HG02759 (cell line): ENCODE data around the gene LZTS2.
"Not testable (repeated sequence)": the region's sequence is repeated elsewhere in the genome, so short reads cannot be mapped to it uniquely, and the experiment has no call there.

Source experiments
- ATAC-seq: cut with Tn5 transposase; IDR thresholded peaks from one replicate; pipeline ENCODE4 v1.9.1; 2021; ENCODE audit warnings: mild to moderate bottlenecking, moderate library complexity; ENCODE audit not compliant: unreplicated experiment

The LZTS2 gene

DNA sequence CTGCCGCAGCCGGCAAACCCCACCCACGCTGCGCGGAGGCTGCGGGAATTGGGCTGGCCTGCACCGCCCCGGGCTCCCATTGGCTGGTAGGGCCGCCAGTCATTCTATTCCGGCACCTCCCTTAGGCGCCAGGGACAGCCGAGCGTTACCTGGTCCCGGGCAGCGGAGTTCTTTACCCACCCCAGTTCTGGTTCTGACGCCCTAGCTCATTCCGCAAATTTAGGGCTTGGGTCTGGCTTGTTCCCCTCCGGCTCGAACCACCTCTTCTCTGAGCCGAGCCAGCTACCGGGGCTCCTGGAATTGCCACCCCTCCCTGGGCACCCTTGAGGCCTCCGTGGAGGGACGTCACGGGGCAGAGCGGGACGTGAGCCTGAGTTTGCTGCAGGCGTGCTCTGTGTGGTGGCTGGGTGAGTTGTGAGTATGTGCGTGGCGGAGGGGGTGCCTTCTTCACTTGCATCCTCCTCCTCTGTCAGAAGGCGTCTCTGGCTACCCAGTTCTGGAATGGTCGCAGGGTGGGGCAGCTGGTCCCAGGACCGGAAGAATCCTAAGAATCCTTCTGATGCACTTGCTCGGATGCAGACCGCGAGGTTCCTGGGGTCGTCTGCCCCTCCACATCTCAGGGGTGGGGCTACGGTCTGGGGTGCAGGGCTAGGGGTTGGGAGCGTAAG, 31.7 kb downstream of the LZTS2 start, which contains the start of the genes PDZD7 and SFXN3:
Gene PDZD7 (minus strand): TSS at position 2 of the 668 bp plus-strand sequence. CDS start 910 bp downstream, outside the sequence.
Gene SFXN3 (plus strand): TSS at position 107 of the 668 bp plus-strand sequence. CDS start 3,461 bp downstream, outside the sequence.
- peak; percentile 94 for ATAC-seq

DNA sequence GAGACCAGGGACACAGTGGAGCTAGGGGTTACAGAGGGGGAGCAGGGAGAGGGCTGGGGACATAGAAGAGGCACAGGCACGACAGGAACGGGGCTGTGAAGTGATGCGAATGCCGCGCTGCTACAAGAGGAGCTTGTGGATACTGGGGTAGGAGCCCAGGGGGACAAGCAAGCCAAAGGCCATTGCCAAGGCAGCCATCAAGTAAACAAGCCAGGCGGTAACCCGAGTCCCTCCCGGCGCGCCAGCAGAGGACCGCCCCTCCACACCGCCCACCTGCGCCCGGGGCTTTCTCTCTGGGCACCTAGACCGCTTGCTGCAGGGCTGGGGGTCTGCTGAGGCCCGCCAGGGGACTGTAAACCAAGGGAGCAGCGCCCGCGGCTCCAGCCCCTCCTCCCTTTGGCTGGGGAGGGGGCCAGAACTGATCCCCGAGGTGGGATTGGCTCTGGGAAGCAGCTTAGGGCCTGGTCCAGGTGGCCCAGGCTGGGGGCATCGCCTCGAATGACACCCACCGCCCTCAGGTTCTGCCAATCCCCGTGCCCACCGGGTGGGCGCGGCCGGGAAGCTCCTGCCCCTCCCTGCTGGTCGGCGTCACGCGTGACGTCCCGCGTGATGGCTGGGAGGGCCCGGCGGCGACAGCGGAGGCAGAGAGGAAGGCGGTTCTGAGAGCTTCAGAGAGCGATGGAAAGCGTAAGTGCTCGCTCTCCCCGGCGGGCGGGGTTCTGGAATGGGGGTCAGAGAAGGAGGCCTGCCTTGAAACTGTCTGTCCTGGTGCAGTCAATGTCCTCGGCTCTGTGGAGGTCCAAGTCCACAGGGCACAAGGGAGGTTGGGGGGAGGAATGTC, 32.4 kb downstream of the LZTS2 start:
- ATAC-seq: no peak

DNA sequence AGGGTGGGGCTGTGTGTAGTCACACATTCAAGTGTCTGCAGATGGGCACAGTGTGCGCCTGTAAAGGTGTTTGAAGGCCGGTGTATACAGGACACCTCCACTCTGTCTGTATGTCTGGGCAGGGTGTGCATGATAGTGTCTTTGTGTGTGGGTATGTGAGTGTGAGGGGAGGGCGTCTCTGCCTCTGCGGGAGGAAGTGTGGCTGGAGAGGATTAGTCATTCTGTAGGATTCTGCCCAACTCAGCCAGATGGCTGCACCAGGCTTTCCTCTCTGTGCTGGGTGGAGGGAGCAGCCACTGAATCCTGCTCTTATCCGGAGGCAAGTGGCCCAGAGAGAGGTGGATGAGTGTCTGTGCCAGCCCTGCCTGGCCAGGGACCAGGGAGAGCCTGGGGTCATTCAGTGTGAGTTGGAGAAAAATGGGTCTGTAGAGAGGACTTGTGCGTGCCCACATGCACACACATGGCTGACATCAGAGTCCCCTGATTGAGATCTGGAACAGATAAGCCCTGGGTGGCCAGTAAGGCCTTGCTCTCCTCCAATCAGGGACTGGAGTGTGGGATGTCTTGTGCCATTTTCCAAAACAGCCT, 33.1 kb downstream of the LZTS2 start:
- no peak for ATAC-seq

DNA sequence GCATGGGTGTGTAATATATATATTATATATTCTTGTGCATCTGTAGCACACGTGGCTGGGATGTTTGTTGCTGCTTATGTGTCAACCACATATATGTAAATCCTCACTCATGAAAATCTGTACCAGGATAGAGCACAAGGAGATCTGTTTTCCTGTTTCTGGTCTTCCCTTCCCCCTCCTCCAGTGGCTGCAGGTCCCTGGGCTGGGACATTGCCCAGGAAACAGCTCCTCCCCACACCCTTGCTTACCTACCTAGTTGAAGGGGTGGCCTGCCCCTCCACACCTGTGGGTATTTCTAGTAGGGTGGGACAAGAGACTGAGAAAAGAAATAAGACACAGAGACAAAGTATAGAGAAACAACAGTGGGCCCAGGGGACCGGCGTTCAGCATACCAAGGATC, 33.7 kb downstream of the LZTS2 start:
- no peak for ATAC-seq

DNA sequence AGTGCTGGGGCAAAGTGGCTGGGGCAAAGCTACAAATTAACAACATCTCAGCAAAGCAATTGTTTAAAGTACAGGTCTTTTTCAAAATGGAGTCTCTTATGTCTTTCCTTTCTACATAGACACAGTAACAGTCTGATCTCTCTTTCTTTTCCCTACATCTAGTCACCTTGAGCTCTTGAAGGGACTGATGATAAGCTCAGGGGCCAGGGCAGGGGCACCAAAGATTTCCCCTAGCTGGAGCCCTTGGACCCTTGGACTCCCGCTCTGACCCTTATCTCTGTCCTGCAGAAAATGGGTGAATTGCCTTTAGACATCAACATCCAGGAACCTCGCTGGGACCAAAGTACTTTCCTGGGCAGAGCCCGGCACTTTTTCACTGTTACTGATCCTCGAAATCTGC, 34.8 kb downstream of the LZTS2 start:
- ATAC-seq: not testable (repeated sequence)

DNA sequence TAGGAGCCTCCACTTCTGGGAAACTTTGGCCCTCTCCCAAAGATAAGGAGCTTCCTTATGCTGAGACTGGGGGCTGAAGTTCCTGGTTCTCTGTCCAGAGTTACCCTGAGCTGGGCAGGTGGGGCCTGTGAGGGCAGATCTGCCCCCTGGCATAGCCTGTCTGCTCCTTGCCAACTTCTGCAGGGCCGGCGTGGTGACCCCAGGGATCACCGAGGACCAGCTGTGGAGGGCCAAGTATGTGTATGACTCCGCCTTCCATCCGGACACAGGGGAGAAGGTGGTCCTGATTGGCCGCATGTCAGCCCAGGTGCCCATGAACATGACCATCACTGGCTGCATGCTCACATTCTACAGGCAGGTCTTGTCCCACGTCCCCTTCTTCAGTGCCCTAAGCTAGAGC, 35.7 kb downstream of the LZTS2 start:
- no peak for ATAC-seq

GRCh38 chr10:101035916-101036702, 36.5 kb downstream of the LZTS2 start:
- ATAC-seq: no peak

- no peak for ATAC-seq
Observed at GRCh38 chr10:101036726-101037125, 37.1 kb downstream of the LZTS2 start.

GRCh38 chr10:101038484-101038883, 38.9 kb downstream of the LZTS2 start:
- ATAC-seq: no peak

- ATAC-seq: no peak
Observed at GRCh38 chr10:101040061-101040460, 40.5 kb downstream of the LZTS2 start.

- ATAC-seq: no peak
Observed at GRCh38 chr10:101040851-101041250, 41.2 kb downstream of the LZTS2 start.

DNA sequence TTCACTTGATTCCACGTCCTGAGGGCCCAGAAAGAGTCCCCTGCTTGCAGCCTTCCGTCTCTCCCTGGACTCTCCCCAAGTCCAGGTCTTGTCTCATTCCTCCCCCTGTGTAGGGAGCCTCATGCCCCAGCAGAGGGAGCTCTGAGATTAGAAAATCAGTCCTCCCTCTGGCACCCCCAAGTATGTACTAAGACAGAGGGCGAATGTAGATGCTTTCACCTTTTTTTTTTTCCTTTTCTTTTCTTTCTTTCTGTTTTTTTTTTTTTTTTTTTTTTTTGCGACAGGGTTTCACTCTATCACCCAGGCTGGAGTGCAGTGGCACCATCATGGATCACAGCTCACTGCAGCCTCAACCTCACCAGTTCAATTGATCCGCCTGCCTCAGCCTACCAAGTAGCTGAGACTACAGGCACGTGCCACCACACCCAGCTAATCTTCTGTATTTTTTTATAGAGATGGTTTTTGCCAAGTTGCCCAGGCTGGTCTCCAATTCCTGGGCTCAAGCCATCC, 41.7 kb downstream of the LZTS2 start:
- ATAC-seq: peak; percentile 59

DNA sequence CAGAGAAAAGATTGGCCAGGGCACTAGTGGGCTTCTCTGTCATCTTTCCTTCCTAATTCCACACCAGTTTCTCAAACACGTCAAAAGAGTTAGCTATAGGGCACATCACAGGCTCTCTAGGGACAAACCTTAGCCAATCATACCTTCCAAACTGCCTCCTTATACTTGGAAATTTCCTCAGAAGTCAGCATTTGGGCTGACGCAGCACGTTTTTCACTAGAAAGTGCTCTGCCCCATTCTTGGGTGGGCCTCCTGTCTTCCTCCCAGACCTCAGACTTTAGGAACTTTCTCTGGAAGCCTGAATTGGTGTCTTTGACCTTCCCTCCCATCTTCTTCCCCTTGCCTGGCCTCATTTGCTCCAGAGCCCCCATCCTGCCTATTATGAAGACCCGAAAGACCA, 42.5 kb downstream of the LZTS2 start:
- ATAC-seq: no peak

GRCh38 chr10:101042667-101043362, 43.2 kb downstream of the LZTS2 start:
- peak; percentile 96 for ATAC-seq

DNA sequence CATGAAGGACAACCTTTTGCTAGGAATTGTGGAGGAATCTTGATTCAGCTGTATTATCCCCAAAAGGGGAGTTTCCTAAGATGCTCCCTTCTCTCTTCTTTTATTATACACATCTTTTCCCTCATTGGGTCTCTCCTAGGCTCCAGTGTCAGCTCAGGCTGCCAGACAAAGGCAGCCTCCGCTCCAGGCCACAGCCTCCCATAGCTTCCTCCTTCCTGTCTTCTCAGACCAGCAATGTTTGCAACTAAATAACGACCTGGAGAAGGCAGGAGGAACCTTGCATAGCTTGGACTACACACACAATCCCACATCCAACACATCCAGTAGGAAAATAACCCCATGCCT, 43.7 kb downstream of the LZTS2 start:
- no peak for ATAC-seq

- ATAC-seq: no peak
Observed at GRCh38 chr10:101044117-101044516, 44.5 kb downstream of the LZTS2 start.

GRCh38 chr10:101046332-101047238, 47.0 kb downstream of the LZTS2 start:
- ATAC-seq: no peak

DNA sequence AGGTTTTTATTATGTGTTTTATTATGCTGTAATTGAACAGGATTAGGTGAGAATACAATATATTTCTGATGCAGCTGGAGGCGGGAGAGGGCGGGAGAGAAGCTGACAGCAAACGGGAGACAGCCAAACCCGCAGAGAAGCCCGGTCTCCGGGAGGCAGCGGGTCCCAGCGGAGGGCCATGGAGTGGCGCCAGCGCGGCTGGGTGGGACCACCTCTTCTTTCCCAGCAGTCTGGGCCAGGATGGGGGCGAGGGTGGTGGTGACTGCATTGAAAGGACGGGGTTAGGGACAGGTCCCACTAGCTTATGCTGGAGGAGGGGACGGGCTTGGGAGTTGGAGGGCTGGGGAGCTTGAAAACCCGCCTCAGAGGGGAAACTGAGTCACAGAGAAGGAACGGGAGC, 47.7 kb downstream of the LZTS2 start:
- no peak for ATAC-seq
